ENCODE data around the gene AIFM1.

The AIFM1 gene

DNA sequence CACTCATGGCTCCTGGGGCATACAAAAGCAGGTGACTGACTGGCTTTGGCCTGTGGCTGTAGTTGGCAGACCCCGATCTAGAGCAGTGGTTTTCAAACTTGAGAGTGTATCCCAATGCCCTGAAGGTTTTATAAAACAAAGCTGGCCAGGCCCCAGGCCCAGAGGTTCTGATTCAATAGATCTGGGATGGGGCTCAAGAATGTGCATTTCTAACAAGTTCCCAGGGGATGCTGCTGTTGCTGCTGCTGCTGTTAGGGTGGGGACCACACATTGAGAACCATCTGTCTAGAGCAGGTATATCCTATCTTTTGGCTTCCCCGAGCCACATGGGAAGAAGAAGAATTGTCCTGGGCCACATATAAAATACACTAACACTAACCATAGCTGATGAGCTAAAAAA lies 7.3 kb downstream of the AIFM1 start:
- peaks cover 8% of the 10 kb centered on the region for H3K27me3 ChIP-seq (ENCODE audit: insufficient read depth, low read depth, severe bottlenecking)
- DNase-seq: no peak
- no peaks in the 10 kb centered on the region; the same call in 1 of the 2 replicates for H3K36me3 ChIP-seq
- TF ChIP-seq, protein P1, sequence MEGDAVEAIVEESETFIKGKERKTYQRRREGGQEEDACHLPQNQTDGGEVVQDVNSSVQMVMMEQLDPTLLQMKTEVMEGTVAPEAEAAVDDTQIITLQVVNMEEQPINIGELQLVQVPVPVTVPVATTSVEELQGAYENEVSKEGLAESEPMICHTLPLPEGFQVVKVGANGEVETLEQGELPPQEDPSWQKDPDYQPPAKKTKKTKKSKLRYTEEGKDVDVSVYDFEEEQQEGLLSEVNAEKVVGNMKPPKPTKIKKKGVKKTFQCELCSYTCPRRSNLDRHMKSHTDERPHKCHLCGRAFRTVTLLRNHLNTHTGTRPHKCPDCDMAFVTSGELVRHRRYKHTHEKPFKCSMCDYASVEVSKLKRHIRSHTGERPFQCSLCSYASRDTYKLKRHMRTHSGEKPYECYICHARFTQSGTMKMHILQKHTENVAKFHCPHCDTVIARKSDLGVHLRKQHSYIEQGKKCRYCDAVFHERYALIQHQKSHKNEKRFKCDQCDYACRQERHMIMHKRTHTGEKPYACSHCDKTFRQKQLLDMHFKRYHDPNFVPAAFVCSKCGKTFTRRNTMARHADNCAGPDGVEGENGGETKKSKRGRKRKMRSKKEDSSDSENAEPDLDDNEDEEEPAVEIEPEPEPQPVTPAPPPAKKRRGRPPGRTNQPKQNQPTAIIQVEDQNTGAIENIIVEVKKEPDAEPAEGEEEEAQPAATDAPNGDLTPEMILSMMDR (IDR thresholded peaks at IDR 0.05; ENCODE audit: low read depth, low read length): no peak
- H3K9me3 ChIP-seq (ENCODE audit: severe bottlenecking): no peaks in the 10 kb centered on the region
- H3K27ac ChIP-seq: no peak overlapping the region
- no peak overlapping the region for H3K4me3 ChIP-seq (ENCODE audit: low read depth, low read length)

DNA sequence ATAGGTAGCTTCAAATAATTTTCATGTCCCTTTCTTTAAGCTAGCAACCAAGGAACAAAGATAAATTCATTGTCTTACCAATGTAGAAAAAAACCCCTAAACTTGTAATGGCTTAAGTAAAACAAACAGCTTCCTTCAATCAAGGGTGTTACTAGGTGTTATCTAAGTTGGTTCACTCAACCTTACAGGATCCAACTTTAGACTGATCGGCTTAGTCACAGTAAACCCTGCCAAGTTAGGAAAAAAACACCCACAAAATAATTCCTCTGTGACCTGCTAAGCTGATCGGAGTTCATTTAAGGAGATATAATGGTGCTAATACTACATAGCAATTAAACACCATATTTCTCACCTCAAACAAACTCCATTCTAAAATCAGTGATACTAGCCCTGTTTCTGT lies 10.1 kb downstream of the AIFM1 start:
- no peaks in the 10 kb centered on the region for H3K9me3 ChIP-seq (ENCODE audit: severe bottlenecking)
- H3K4me3 ChIP-seq (ENCODE audit: low read depth, low read length): no peak overlapping the region
- peaks cover 8% of the 10 kb centered on the region for H3K27me3 ChIP-seq (ENCODE audit: insufficient read depth, low read depth, severe bottlenecking)
- peak; percentile 12 for DNase-seq
- H3K36me3 ChIP-seq: no peaks in the 10 kb centered on the region
- TF ChIP-seq, protein P1 (IDR thresholded peaks at IDR 0.05; ENCODE audit: low read depth, low read length): no peak
- peak overlapping the region; percentile 36 for H3K27ac ChIP-seq

DNA sequence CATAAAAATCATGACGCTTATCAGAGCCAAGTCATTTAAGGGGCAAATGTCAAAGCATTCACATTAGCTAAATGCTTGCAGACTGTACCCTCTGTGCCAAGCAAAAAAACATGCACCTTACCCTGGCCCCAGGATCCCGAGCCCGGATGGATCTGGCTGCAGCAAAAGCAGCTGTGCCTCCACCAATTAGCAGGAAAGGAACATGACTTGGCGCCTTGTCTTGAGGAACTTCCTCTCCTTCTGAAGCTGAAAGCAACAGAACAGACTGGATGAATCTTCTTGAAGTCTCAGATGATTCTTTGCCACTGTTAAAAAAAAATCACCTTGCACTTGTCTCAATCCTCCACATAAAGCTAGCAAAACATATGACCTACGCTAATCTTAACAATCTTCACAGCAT lies 18.0 kb downstream of the AIFM1 start:
- no peak for DNase-seq
- Histone ChIP-seq H3K27me3 (ENCODE audit: insufficient read depth, low read depth, severe bottlenecking) (peaks cover 3% of the 10 kb centered on the region), H3K9me3 (ENCODE audit: severe bottlenecking) (no peaks in the 10 kb centered on the region), H3K36me3 (peaks cover 29% of the 10 kb centered on the region), H3K4me3 (ENCODE audit: low read depth, low read length) (no peak overlapping the region), H3K27ac (no peak overlapping the region)
- TF ChIP-seq, protein P1 (IDR thresholded peaks at IDR 0.05; ENCODE audit: low read depth, low read length): no peak

DNA sequence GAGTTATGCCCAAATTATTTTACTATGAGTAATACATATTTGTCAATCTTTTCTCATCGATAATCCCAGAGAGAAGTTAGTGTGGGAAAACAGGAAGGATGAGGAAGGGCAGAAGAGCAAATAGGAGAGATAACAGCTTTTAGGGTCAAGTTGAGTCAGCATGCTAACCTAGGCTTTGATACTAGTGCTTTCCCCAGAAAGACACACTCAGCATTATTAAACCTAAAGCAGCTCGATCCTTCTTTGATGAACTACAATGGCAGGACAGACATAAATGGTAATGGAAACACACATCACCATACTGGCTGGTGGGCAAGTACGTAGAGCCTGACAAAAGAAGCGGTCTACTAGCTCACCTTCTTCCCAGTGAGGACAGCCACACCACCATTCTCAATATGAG lies 20.5 kb downstream of the AIFM1 start:
- no peak overlapping the region for H3K27ac ChIP-seq
- H3K36me3 ChIP-seq: peaks cover 29% of the 10 kb centered on the region
- DNase-seq: no peak
- no peak overlapping the region for H3K4me3 ChIP-seq (ENCODE audit: low read depth, low read length)
- H3K9me3 ChIP-seq (ENCODE audit: severe bottlenecking): no peaks in the 10 kb centered on the region
- peaks cover 3% of the 10 kb centered on the region for H3K27me3 ChIP-seq (ENCODE audit: insufficient read depth, low read depth, severe bottlenecking)
- TF ChIP-seq, protein P1 (IDR thresholded peaks at IDR 0.05; ENCODE audit: low read depth, low read length): no peak

DNA sequence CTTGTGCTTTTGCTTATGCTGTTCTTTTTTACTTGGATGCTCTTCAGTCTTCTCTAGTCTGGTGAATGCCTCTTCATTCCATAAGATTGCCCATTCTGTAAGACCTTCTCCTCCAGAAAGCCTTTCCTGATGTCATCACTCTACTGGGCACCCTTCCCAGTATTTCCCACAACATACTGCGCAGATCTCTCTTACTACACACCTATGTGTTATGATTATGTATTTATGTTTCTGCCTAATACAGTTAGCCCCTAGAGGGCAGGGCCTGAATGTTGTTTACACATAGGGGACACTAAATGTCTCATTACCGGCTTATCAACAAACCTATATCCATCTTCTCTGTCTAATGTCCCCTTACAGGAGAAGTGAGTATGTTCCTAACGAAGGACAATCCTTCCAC lies 21.1 kb downstream of the AIFM1 start:
- Histone ChIP-seq H3K27ac (no peak overlapping the region), H3K9me3 (ENCODE audit: severe bottlenecking) (no peaks in the 10 kb centered on the region), H3K27me3 (ENCODE audit: insufficient read depth, low read depth, severe bottlenecking) (peaks cover 2% of the 10 kb centered on the region), H3K36me3 (peaks cover 29% of the 10 kb centered on the region), H3K4me3 (ENCODE audit: low read depth, low read length) (no peak overlapping the region)
- TF ChIP-seq, protein P1 (IDR thresholded peaks at IDR 0.05; ENCODE audit: low read depth, low read length): no peak
- no peak for DNase-seq

DNA sequence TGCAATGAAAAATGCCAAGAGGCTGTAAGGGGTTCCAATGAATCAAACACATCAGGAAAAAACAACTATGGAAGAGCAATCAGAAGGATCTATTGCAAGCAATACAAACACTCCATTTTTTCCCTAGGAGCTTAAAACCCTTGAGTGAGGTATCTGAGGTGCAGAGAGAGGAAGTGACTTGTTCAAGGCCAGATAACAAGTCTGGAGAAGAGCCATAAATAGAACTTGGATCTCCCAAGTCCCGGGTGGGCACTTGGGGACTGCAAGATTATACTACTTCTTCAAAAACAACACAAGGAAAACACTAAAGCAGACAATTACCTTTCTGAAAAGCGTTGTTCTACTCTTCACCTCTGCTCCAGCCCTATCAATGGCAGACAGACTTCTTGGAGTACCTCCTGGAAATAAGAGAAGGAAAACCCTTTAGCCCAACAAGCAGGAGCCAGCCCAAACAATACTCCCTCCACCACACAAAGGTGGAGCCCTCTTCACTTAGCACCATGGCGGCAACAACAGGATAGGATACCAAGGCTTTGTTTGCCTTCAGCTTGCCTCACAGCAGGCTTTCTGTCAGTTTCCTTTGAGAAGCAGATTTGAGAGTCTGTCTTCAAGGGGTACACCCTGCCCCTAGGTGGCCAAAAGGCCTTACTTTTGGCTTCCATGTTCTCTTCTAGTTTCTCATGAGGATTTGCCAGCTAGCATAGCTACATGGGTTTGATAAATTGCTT lies 26.0 kb downstream of the AIFM1 start:
- no peak overlapping the region for H3K27ac ChIP-seq
- H3K4me3 ChIP-seq (ENCODE audit: low read depth, low read length): no peak overlapping the region
- peaks cover 14% of the 10 kb centered on the region; the same call in 1 of the 2 replicates for H3K36me3 ChIP-seq
- TF ChIP-seq, protein P1 (IDR thresholded peaks at IDR 0.05; ENCODE audit: low read depth, low read length): no peak
- no peak for DNase-seq
- no peaks in the 10 kb centered on the region for H3K9me3 ChIP-seq (ENCODE audit: severe bottlenecking)
- peaks cover 2% of the 10 kb centered on the region for H3K27me3 ChIP-seq (ENCODE audit: insufficient read depth, low read depth, severe bottlenecking)
